H1 (cell line): ENCODE results near the gene REPIN1. TPM values are rescaled to one million over a fixed set of nuclear protein-coding genes. Genes with fewer than 3 reads are reported as not detected.

Experiments
- CTCF ChIA-PET: fragments of 300-600 bp; sonication (Branson Sonifier 250); formaldehyde crosslinking; loops from one replicate; lab custom pipeline; 2021; ENCODE audit not compliant: partially characterized antibody; lab: Charles Lee
- POLR2A ChIA-PET: fragments of 300-600 bp; sonication (Branson Sonifier 250); formaldehyde crosslinking; loops from one replicate; lab custom pipeline; 2021; ENCODE audit warnings: inconsistent platforms; ENCODE audit not compliant: partially characterized antibody; lab: Charles Lee
- DNase-seq, 2 experiments: peaks; one replicate each; pipeline versions ENCODE4 v3.0.0 to v3.0.0-alpha.2; 2010 to 2022; ENCODE audit warnings: low spot score in 2 of 2, low read depth in 1 of 2, mixed read lengths in 1 of 2
- FAIRE-seq: peaks from 2 replicates; lab custom pipeline; 2011; peaks lifted over from hg19 to GRCh38; lab: Jason Lieb, UNC
- H2AFZ ChIP-seq: 2 replicates; pipeline ENCODE4 v1.8.1; 2012; ENCODE audit warnings: low read length, inconsistent platforms
- H2AK5ac ChIP-seq: 2 replicates; pipeline ENCODE4 v1.6.1; 2013; ENCODE audit warnings: low read depth, low read length
- H2BK120ac ChIP-seq: replicated peaks from 2 replicates; pipeline ENCODE3; 2013; ENCODE audit warnings: low read depth, low read length, inconsistent platforms
- H2BK12ac ChIP-seq: 2 replicates; pipeline ENCODE4 v1.6.1; 2013; ENCODE audit warnings: low read depth, low read length
- H2BK15ac ChIP-seq: 2 replicates; pipeline ENCODE4 v1.6.1; 2013; ENCODE audit warnings: low read length
- H2BK20ac ChIP-seq: 2 replicates; pipeline ENCODE4 v1.6.1; 2013; ENCODE audit warnings: low read length
- H2BK5ac ChIP-seq: 2 replicates; pipeline ENCODE4 v1.6.1; 2013; ENCODE audit warnings: low read depth, low read length
- H3K14ac ChIP-seq: 2 replicates; pipeline ENCODE4 v1.6.1; 2013; ENCODE audit warnings: inconsistent platforms; ENCODE audit not compliant: insufficient read length
- H3K18ac ChIP-seq: 2 replicates; pipeline ENCODE4 v1.6.1; 2013; ENCODE audit warnings: low read length; ENCODE audit errors: extremely low read depth
- H3K23ac ChIP-seq: 2 replicates; pipeline ENCODE4 v1.6.1; 2013; ENCODE audit warnings: inconsistent platforms; ENCODE audit not compliant: insufficient read length
- H3K23me2 ChIP-seq: 2 replicates; pipeline ENCODE4 v1.6.1; 2013; ENCODE audit warnings: low read depth, low read length
- H3K27ac ChIP-seq: 2 replicates; pipeline ENCODE4 v1.6.1; 2011; ENCODE audit warnings: low read depth, low read length, inconsistent platforms
- H3K27me3 ChIP-seq, 4 experiments: replicated peaks in 1 of 4; 1 replicate in 1 of 4; 2 replicates in 3 of 4; pipeline versions ENCODE4 v1.6.1 to v1.8.1; 2011 to 2013; ENCODE audit warnings: low read length in 3 of 4, mild to moderate bottlenecking in 3 of 4, inconsistent platforms in 2 of 4, mixed read lengths in 2 of 4, moderate library complexity in 1 of 4; ENCODE audit not compliant: control insufficient read depth in 3 of 4, insufficient read depth in 3 of 4; ENCODE audit errors: extremely low read depth in 1 of 4
- H3K36me3 ChIP-seq, 4 experiments: 2 replicates each; pipeline versions ENCODE4 v1.6.1 to v1.8.1; 2011 to 2013; ENCODE audit warnings: mild to moderate bottlenecking in 4 of 4, low read length in 3 of 4, moderate library complexity in 2 of 4, control low read depth in 1 of 4, inconsistent platforms in 1 of 4; ENCODE audit not compliant: insufficient read depth in 4 of 4, control insufficient read depth in 2 of 4
- H3K4ac ChIP-seq: replicated peaks from 2 replicates; pipeline ENCODE3; 2013; ENCODE audit warnings: low read length, low read depth, mixed read lengths, inconsistent platforms; ENCODE audit not compliant: insufficient read length
- H3K4me1 ChIP-seq, 4 experiments: replicated peaks in 1 of 4; 1 replicate in 1 of 4; 2 replicates in 3 of 4; pipeline versions ENCODE4 v1.6.1 to v1.8.1; 2011 to 2013; ENCODE audit warnings: low read length in 3 of 4, inconsistent platforms in 2 of 4, mixed read lengths in 1 of 4; ENCODE audit not compliant: insufficient read depth in 4 of 4, control insufficient read depth in 3 of 4
- H3K4me2 ChIP-seq, 2 experiments: 2 replicates each; pipeline versions ENCODE4 v1.6.1 to v1.8.1; 2011 to 2013; ENCODE audit warnings: low read depth in 2 of 2, low read length in 2 of 2, control low read depth in 1 of 2, inconsistent platforms in 1 of 2, mild to moderate bottlenecking in 1 of 2; ENCODE audit not compliant: insufficient read depth in 1 of 2
- H3K4me3 ChIP-seq, 4 experiments: fragments of 200-600, 300-600 bp in 1 of 4; sonication (generic), shearing (Covaris generic), sonication (Bioruptor Twin) in 1 of 4; 2 replicates each; pipeline versions ENCODE4 v1.5.1 to v1.8.1; 2011 to 2016; ENCODE audit warnings: low read length in 4 of 4, low read depth in 3 of 4, control low read depth in 2 of 4, inconsistent platforms in 2 of 4, mild to moderate bottlenecking in 2 of 4, mixed read lengths in 1 of 4, moderate library complexity in 1 of 4; ENCODE audit not compliant: insufficient read depth in 2 of 4; ENCODE audit errors: extremely low read depth in 1 of 4
- H3K56ac ChIP-seq: replicated peaks from 2 replicates; pipeline ENCODE3; 2013; ENCODE audit warnings: low read depth, mild to moderate bottlenecking, mixed read lengths, low read length, inconsistent platforms; ENCODE audit not compliant: insufficient read length
- H3K79me1 ChIP-seq: 2 replicates; pipeline ENCODE4 v1.6.1; 2013; ENCODE audit warnings: low read depth, low read length, control low read depth
- H3K79me2 ChIP-seq, 2 experiments: 2 replicates each; pipeline versions ENCODE4 v1.6.1 to v1.8.1; 2012 to 2013; ENCODE audit warnings: low read length in 2 of 2, mild to moderate bottlenecking in 2 of 2, inconsistent platforms in 1 of 2; ENCODE audit not compliant: insufficient read depth in 2 of 2, control insufficient read depth in 1 of 2
- H3K9ac ChIP-seq, 4 experiments: replicated peaks in 1 of 4; 1 replicate in 1 of 4; 2 replicates in 3 of 4; pipeline versions ENCODE4 v1.6.1 to v1.8.1; 2011 to 2013; ENCODE audit warnings: low read depth in 3 of 4, low read length in 3 of 4, control low read depth in 2 of 4, mild to moderate bottlenecking in 2 of 4, moderate library complexity in 2 of 4, inconsistent platforms in 1 of 4; ENCODE audit errors: extremely low read depth in 1 of 4
- H3K9me3 ChIP-seq, 2 experiments: 2 replicates each; pipeline versions ENCODE4 v1.6.1 to v1.8.1; 2012 to 2013; ENCODE audit warnings: mild to moderate bottlenecking in 2 of 2, moderate library complexity in 2 of 2, control low read depth in 1 of 2, inconsistent platforms in 1 of 2, low read depth in 1 of 2, low read length in 1 of 2, mixed read lengths in 1 of 2; ENCODE audit not compliant: insufficient read depth in 2 of 2
- H4K20me1 ChIP-seq, 2 experiments: replicated peaks in 1 of 2; 2 replicates each; pipeline versions ENCODE3 to v1.8.1; 2011 to 2013; ENCODE audit warnings: inconsistent platforms in 2 of 2, low read length in 2 of 2, mild to moderate bottlenecking in 1 of 2; ENCODE audit not compliant: insufficient read depth in 2 of 2, control insufficient read depth in 1 of 2
- H4K5ac ChIP-seq: 2 replicates; pipeline ENCODE4 v1.6.1; 2013; ENCODE audit warnings: low read length, low read depth, mixed read lengths, inconsistent platforms; ENCODE audit not compliant: insufficient read length
- H4K8ac ChIP-seq: 2 replicates; pipeline ENCODE4 v1.8.0; 2013; ENCODE audit warnings: mild to moderate bottlenecking, moderate library complexity, low read length, inconsistent platforms; ENCODE audit not compliant: insufficient read depth; ENCODE audit errors: extremely low read depth
- H4K91ac ChIP-seq: replicated peaks from 2 replicates; pipeline ENCODE3; 2013; ENCODE audit warnings: low read length, mixed read lengths, inconsistent platforms; ENCODE audit not compliant: insufficient read length
- CTCF ChIP-seq, 3 experiments: IDR thresholded peaks; 1 replicate in 2 of 3; 2 replicates in 1 of 3; pipeline versions ENCODE4 v1.5.1 to v1.6.1; 2011; ENCODE audit warnings: low read length in 3 of 3, mild to moderate bottlenecking in 3 of 3, inconsistent platforms in 2 of 3, low read depth in 1 of 3, moderate library complexity in 1 of 3; ENCODE audit not compliant: insufficient read depth in 1 of 3; ENCODE audit errors: control extremely low read depth in 1 of 3
- KDM5A ChIP-seq: fragments of 200-600 bp; IDR thresholded peaks from 2 replicates; pipeline ENCODE4 v1.7.1; 2012; ENCODE audit warnings: mild to moderate bottlenecking, low read length, inconsistent platforms, mixed read lengths
- NANOG ChIP-seq: IDR thresholded peaks from 2 replicates; pipeline ENCODE4 v1.6.1; 2011; ENCODE audit warnings: low read length, low read depth, mild to moderate bottlenecking, inconsistent platforms; ENCODE audit not compliant: insufficient read depth, poor library complexity, severe bottlenecking
- PHF8 ChIP-seq: fragments of 200-600 bp; sonication (generic); conservative IDR thresholded peaks from 2 replicates; pipeline ENCODE4 v1.7.1; 2012; ENCODE audit warnings: low read depth, mild to moderate bottlenecking, inconsistent platforms, low read length, moderate library complexity
- TAF1 ChIP-seq: IDR thresholded peaks from 2 replicates; pipeline ENCODE4 v1.6.1; 2011; ENCODE audit warnings: mild to moderate bottlenecking, low read depth, low read length
- TEAD4 ChIP-seq: IDR thresholded peaks from 2 replicates; pipeline ENCODE4 v1.6.1; 2012; ENCODE audit warnings: low read depth, low read length, inconsistent platforms, mixed read lengths
- WGBS, 2 experiments: shearing (Covaris generic) in 1 of 2; methylation state at CpG; one replicate each; pipeline versions ENCODE4 v1.1.6 to v1.1.7; 2013 to 2015; ENCODE audit warnings: low lambda C conversion rate in 2 of 2, mixed read lengths in 2 of 2, inconsistent platforms in 1 of 2, low coverage in 1 of 2, missing lambda C conversion rate in 1 of 2; ENCODE audit not compliant: insufficient replicate concordance in 2 of 2, insufficient coverage in 1 of 2, insufficient read length in 1 of 2; ENCODE audit errors: extremely low coverage in 1 of 2, missing lambda C conversion rate in 1 of 2; 5-methylcytosine and 5-hydroxymethylcytosine counted together
- polyA plus RNA-seq, 7 experiments: library from polyadenylated mRNA; depleted of rRNA in 3 of 7; stranded (reverse) in 5 of 7; unstranded in 2 of 7; fragments of >200 nt in 5 of 7; fragments of 200-250 nt in 2 of 7; gene quantifications; 1 replicate in 5 of 7; 2 replicates in 1 of 7; 4 replicates in 1 of 7; pipeline versions ENCODE4 v1.2.1 to v1.2.3, GENCODE V29; 2011 to 2013; ENCODE audit warnings: missing spikeins in 2 of 7, mixed read lengths in 2 of 7
- total RNA-seq: library from RNA; stranded (reverse); fragmentation: NEBNext Ultra II Directional; extraction: Animal tissue kit (Norgen Biotek cat#: 25700); gene quantifications from 2 replicates; pipeline ENCODE4 v1.2.1, GENCODE V29; 2021
- TF ChIP-seq, protein P1 (sequence below): IDR thresholded peaks from 2 replicates; pipeline ENCODE4 v1.6.1; 2012; ENCODE audit warnings: inconsistent platforms

The REPIN1 gene
- total and polyA plus RNA-seq, 2 of the 8 experiments (the other 6 are each of a cell fraction or from before 2014, with no cell fraction given), result 98.6 to 125 TPM

GRCh38 chr7:150340024-150340749 is 28.4 kb upstream of the REPIN1 start:
- Histone ChIP-seq H3K36me3 (peaks cover 0 to 25% (median 6%) of the 10 kb centered on the region in 4 experiments; a peak in 4 of 8 replicates), H2BK120ac (no peak overlapping the region), H3K4me2 (peak overlapping the region; percentile 95 to 98), H2BK12ac (0 out of 2 replicates have a peak overlapping the region, but pooled peaks have one; percentile 80), H3K18ac (peak overlapping the region; percentile 55; the same call in 1 of the 2 replicates), H2BK5ac (peak overlapping the region; percentile 80; the same call in 1 of the 2 replicates), H4K20me1 (peaks cover 9 to 18% of the 10 kb centered on the region in 2 experiments), H3K14ac (no peak overlapping the region), H2BK20ac (no peak overlapping the region), H3K9ac (peak overlapping the region in 3 of 4 experiments; percentile 6 to 28 (median 9); a peak in 2 of 7 replicates), H3K79me2 (peaks cover 0 to 22% of the 10 kb centered on the region in 2 experiments; a peak in 2 of 4 replicates), H3K56ac (no peak overlapping the region), H3K4me3 (peak overlapping the region; percentile 84 to 94 (median 85)), H3K9me3 (peaks cover 0 to 11% of the 10 kb centered on the region in 2 experiments; a peak in 2 of 4 replicates), H3K23ac (no peak overlapping the region), H3K27ac (no peak overlapping the region), H3K4me1 (peaks cover 15 to 65% (median 38%) of the 10 kb centered on the region in 4 experiments), H2AK5ac (no peak overlapping the region; the same call in 1 of the 2 replicates), H3K79me1 (peaks cover 6% of the 10 kb centered on the region), H4K91ac (peak overlapping the region; percentile 81), H4K5ac (no peak overlapping the region), H2BK15ac (0 out of 2 replicates have a peak overlapping the region, but pooled peaks have one; percentile 18), H3K23me2 (peaks cover 17% of the 10 kb centered on the region), H3K27me3 (peaks cover 0 to 26% (median 20%) of the 10 kb centered on the region in 4 experiments; a peak in 6 of 7 replicates), H2AFZ (no peak overlapping the region), H3K4ac (peak overlapping the region; percentile 90), H4K8ac (peak overlapping the region; percentile 77; the same call in 1 of the 2 replicates)
- no peak for DNase-seq
- WGBS, 2 experiments, result 7% methylated on average over 37 of the region's 39 CpGs; no CpG with 5 or more reads in 1 of the 2 experiments
- ChIA-PET CTCF (interaction anchor here (0.6 to 1.7 kb wide), 7 partner anchors 16 to 558 kb away, joined by 3 to 5 read pairs (median 3); a partner anchor contains a TSS), POLR2A (interaction anchor here (0.6 to 7.6 kb wide), 12 partner anchors 8 to 78 kb away, joined by 3 to 76 read pairs (median 4); partner anchors contain the start of gene REPIN1)
- FAIRE-seq, result no peak
- TF ChIP-seq CTCF (IDR thresholded peaks at IDR 0.05; ENCODE audit: control extremely low read depth in 1 of 3, insufficient read depth in 1 of 3, low read depth in 1 of 3, low read length in 3 of 3) (no peak), KDM5A (no peak), TEAD4 (peak; percentile 92), TAF1 (0 out of 2 replicates have a peak, but pooled peaks have one; percentile 20), NANOG (no peak), PHF8 (0 out of 2 replicates have a peak, but pooled peaks have one; percentile 12)
- TF ChIP-seq, protein P1, sequence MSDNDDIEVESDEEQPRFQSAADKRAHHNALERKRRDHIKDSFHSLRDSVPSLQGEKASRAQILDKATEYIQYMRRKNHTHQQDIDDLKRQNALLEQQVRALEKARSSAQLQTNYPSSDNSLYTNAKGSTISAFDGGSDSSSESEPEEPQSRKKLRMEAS, result peak; percentile 0; the same call in 1 of the 2 replicates
